H1 (cell line): ENCODE results near the gene HSD11B1L.

Experiments
- BRCA1 ChIP-seq: IDR thresholded peaks from 2 replicates; pipeline ENCODE4 v1.6.1; 2012; ENCODE audit warnings: low read depth, low read length, improper control_type of control experiment
- CEBPB ChIP-seq: IDR thresholded peaks from 2 replicates; pipeline ENCODE4 v1.6.1; 2012; ENCODE audit warnings: low read depth, low read length
- CREB1 ChIP-seq: IDR thresholded peaks from 2 replicates; pipeline ENCODE4 v1.6.1; 2012; ENCODE audit warnings: inconsistent platforms
- CTCF ChIP-seq, 3 experiments: IDR thresholded peaks; 1 replicate in 2 of 3; 2 replicates in 1 of 3; pipeline versions ENCODE4 v1.5.1 to v1.6.1; 2011; ENCODE audit warnings: low read length in 3 of 3, mild to moderate bottlenecking in 3 of 3, inconsistent platforms in 2 of 3, low read depth in 1 of 3, moderate library complexity in 1 of 3; ENCODE audit not compliant: insufficient read depth in 1 of 3; ENCODE audit errors: control extremely low read depth in 1 of 3
- EZH2 ChIP-seq: fragments of 200-600 bp; sonication (generic); IDR thresholded peaks from 2 replicates; pipeline ENCODE4 v1.7.1; 2012; ENCODE audit warnings: low read depth, mild to moderate bottlenecking, moderate library complexity, low read length, inconsistent platforms; ENCODE audit not compliant: severe bottlenecking
- MAX ChIP-seq: IDR thresholded peaks from 2 replicates; pipeline ENCODE4 v1.6.1; 2012; ENCODE audit warnings: inconsistent platforms
- NRF1 ChIP-seq: IDR thresholded peaks from 2 replicates; pipeline ENCODE4 v1.6.1; 2011; ENCODE audit warnings: mild to moderate bottlenecking, low read depth, low read length, improper control_type of control experiment
- POLR2A ChIP-seq, 2 experiments: IDR thresholded peaks; 1 replicate in 1 of 2; 2 replicates in 1 of 2; pipeline ENCODE4 v1.6.1; 2011; ENCODE audit warnings: low read depth in 2 of 2, low read length in 2 of 2, mild to moderate bottlenecking in 2 of 2; ENCODE audit errors: control extremely low read depth in 1 of 2
- POLR2AphosphoS5 ChIP-seq: IDR thresholded peaks from 2 replicates; pipeline ENCODE4 v1.6.1; 2011; ENCODE audit warnings: low read depth, low read length
- RAD21 ChIP-seq, 2 experiments: IDR thresholded peaks in 1 of 2; conservative IDR thresholded peaks in 1 of 2; 2 replicates each; pipeline ENCODE4 v1.6.1; 2011; ENCODE audit warnings: low read depth in 2 of 2, low read length in 2 of 2, improper control_type of control experiment in 1 of 2, inconsistent platforms in 1 of 2, mild to moderate bottlenecking in 1 of 2, moderate library complexity in 1 of 2
- RFX5 ChIP-seq: IDR thresholded peaks from 2 replicates; pipeline ENCODE4 v1.6.1; 2011; ENCODE audit warnings: low read depth, low read length, improper control_type of control experiment, borderline replicate concordance
- SIN3A ChIP-seq, 2 experiments: IDR thresholded peaks in 1 of 2; conservative IDR thresholded peaks in 1 of 2; 2 replicates each; pipeline ENCODE4 v1.6.1; 2011 to 2012; ENCODE audit warnings: low read length in 2 of 2, improper control_type of control experiment in 1 of 2, low read depth in 1 of 2, mild to moderate bottlenecking in 1 of 2
- SRF ChIP-seq: IDR thresholded peaks from 2 replicates; pipeline ENCODE4 v1.6.1; 2011; ENCODE audit warnings: mild to moderate bottlenecking, low read depth, low read length, moderate library complexity
- TAF1 ChIP-seq: IDR thresholded peaks from 2 replicates; pipeline ENCODE4 v1.6.1; 2011; ENCODE audit warnings: mild to moderate bottlenecking, low read depth, low read length

- TF ChIP-seq CTCF (IDR thresholded peaks at IDR 0.05; ENCODE audit: control extremely low read depth in 1 of 3, insufficient read depth in 1 of 3, low read depth in 1 of 3, low read length in 3 of 3) (no peak), POLR2A (IDR thresholded peaks at IDR 0.05; ENCODE audit: control extremely low read depth in 1 of 2, low read depth in 2 of 2, low read length in 2 of 2) (peak; percentile 49 to 67), SRF (no peak), CEBPB (no peak), RFX5 (no peak), CREB1 (no peak), POLR2AphosphoS5 (peak; percentile 69; the same call in 1 of the 2 replicates), NRF1 (no peak), TAF1 (no peak), EZH2 (no peak), BRCA1 (no peak), MAX (no peak), RAD21 (IDR thresholded peaks at IDR 0.05 in 1 of 2, conservative IDR thresholded peaks at IDR 0.05 in 1 of 2; ENCODE audit: low read depth in 2 of 2, low read length in 2 of 2) (no peak), SIN3A (conservative IDR thresholded peaks at IDR 0.05 in 1 of 2, IDR thresholded peaks at IDR 0.05 in 1 of 2; ENCODE audit: low read depth in 1 of 2, low read length in 2 of 2) (no peak)
Observed at GRCh38 chr19:5691822-5692722, 11.2 kb downstream of the HSD11B1L start.
